GM12878 (cell line): ENCODE measurements around the gene PLEKHG4B. TPM values are rescaled to one million over a fixed set of nuclear protein-coding genes. Genes with fewer than 3 reads are reported as not detected.

Experiments
- ATAC-seq: fragments of 200-7000 bp; cut with Tn5 transposase; 3 replicates; pipeline ENCODE4 v1.9.1; 2020; ENCODE audit warnings: mild to moderate bottlenecking, moderate library complexity
- BruUV-seq: library from RNA; stranded (reverse); fragments of 400-500 nt; replicated peaks from 2 replicates; lab custom pipeline; 2021; lab: Mats Ljungman, UMichigan
- CTCF ChIA-PET: fragments of 300-600 bp; sonication (Branson Sonifier 250); formaldehyde crosslinking; extraction: SDS; loops from one replicate; lab custom pipeline; 2021; ENCODE audit warnings: inconsistent platforms; lab: Yijun Ruan, JAX
- POLR2A ChIA-PET: fragments of 350-600 bp; formaldehyde crosslinking; extraction: SDS; loops from one replicate; lab custom pipeline; 2021; ENCODE audit warnings: inconsistent platforms; lab: Charles Lee
- RAD21 ChIA-PET: fragments of 300-600 bp; sonication (Branson Sonifier 250); formaldehyde crosslinking; loops from one replicate; lab custom pipeline; 2023; ENCODE audit warnings: antibody characterized with exemption; ENCODE audit not compliant: unreplicated experiment; lab: Charles Lee
- SMC1A ChIA-PET: fragments of 300-600 bp; sonication (Branson Sonifier 250); formaldehyde crosslinking; loops from one replicate; lab custom pipeline; 2023; ENCODE audit not compliant: unreplicated experiment, uncharacterized antibody; lab: Charles Lee
- DNase-seq: peaks from one replicate; pipeline ENCODE4 v3.0.0-alpha.2; 2011; ENCODE audit warnings: low read depth, low spot score
- FAIRE-seq: peaks from 3 replicates; lab custom pipeline; 2011; peaks lifted over from hg19 to GRCh38; lab: Jason Lieb, UNC
- H2AFZ ChIP-seq: 2 replicates; pipeline ENCODE4 v1.6.0; 2011; ENCODE audit warnings: low read depth, low read length, control low read depth; ENCODE audit not compliant: control insufficient read depth
- H3K27ac ChIP-seq: 2 replicates; pipeline ENCODE4 v1.5.1; 2011; ENCODE audit warnings: control low read depth; ENCODE audit not compliant: control insufficient read depth, insufficient read depth
- H3K27me3 ChIP-seq, 2 experiments: replicated peaks in 1 of 2; 2 replicates each; pipeline versions ENCODE4 v1.6.0 to v1.6.1; 2011; ENCODE audit warnings: low read length in 1 of 2; ENCODE audit not compliant: control insufficient read depth in 2 of 2, insufficient read depth in 2 of 2
- H3K36me3 ChIP-seq, 2 experiments: 2 replicates each; pipeline ENCODE4 v1.5.1; 2011; ENCODE audit warnings: low read length in 1 of 2; ENCODE audit not compliant: control insufficient read depth in 2 of 2, insufficient read depth in 2 of 2
- H3K4me1 ChIP-seq: 2 replicates; pipeline ENCODE4 v1.6.1; 2011; ENCODE audit warnings: mild to moderate bottlenecking, low read length, moderate library complexity, mixed read lengths; ENCODE audit not compliant: control insufficient read depth, insufficient read depth
- H3K4me2 ChIP-seq: 2 replicates; pipeline ENCODE4 v1.6.0; 2011; ENCODE audit warnings: control low read depth; ENCODE audit not compliant: control insufficient read depth, insufficient read depth
- H3K4me3 ChIP-seq: fragments of 200-600 bp; sonication (generic); 2 replicates; pipeline ENCODE4 v1.5.1; 2016
- H3K79me2 ChIP-seq: 2 replicates; pipeline ENCODE4 v1.6.0; 2011; ENCODE audit warnings: low read length; ENCODE audit not compliant: control insufficient read depth, insufficient read depth
- H3K9ac ChIP-seq: 2 replicates; pipeline ENCODE4 v1.8.0; 2011; ENCODE audit warnings: low read length, control low read depth, mixed read lengths; ENCODE audit not compliant: control insufficient read depth, insufficient read depth
- H3K9me3 ChIP-seq: replicated peaks from 3 replicates; pipeline ENCODE4 v1.5.1; 2011; ENCODE audit warnings: mild to moderate bottlenecking, low read length; ENCODE audit not compliant: control insufficient read depth, insufficient read depth
- H4K20me1 ChIP-seq: 2 replicates; pipeline ENCODE4 v1.6.0; 2011; ENCODE audit not compliant: control insufficient read depth, insufficient read depth
- CBX5 ChIP-seq: sonication (generic); IDR thresholded peaks from 2 replicates; pipeline ENCODE4 v1.6.1; 2016; ENCODE audit warnings: low read depth, moderate library complexity, mild to moderate bottlenecking, inconsistent platforms
- CREB1 ChIP-seq: IDR thresholded peaks from 2 replicates; pipeline ENCODE4 v1.6.1; 2012; ENCODE audit warnings: low read depth, mild to moderate bottlenecking, inconsistent platforms
- EZH2 ChIP-seq: IDR thresholded peaks from 2 replicates; pipeline ENCODE4 v1.6.1; 2012; ENCODE audit warnings: low read depth, mild to moderate bottlenecking, control low read depth, inconsistent platforms, low read length, borderline replicate concordance; ENCODE audit not compliant: control insufficient read depth
- IKZF1 ChIP-seq: fragments of 450-650 bp; conservative IDR thresholded peaks from 2 replicates; pipeline ENCODE4 v1.6.1; 2017; ENCODE audit warnings: antibody characterized with exemption, mild to moderate bottlenecking
- KAT2A ChIP-seq: conservative IDR thresholded peaks from 2 replicates; pipeline ENCODE4 v1.6.1; 2011; ENCODE audit warnings: low read depth, low read length; ENCODE audit not compliant: control insufficient read depth
- NBN ChIP-seq: fragments of 450-650 bp; IDR thresholded peaks from 2 replicates; pipeline ENCODE4 v1.6.1; 2016
- NRF1 ChIP-seq: conservative IDR thresholded peaks from 2 replicates; pipeline ENCODE4 v1.6.1; 2011; ENCODE audit warnings: mild to moderate bottlenecking, low read depth, low read length, improper control_type of control experiment
- PKNOX1 ChIP-seq: fragments of 450-650 bp; IDR thresholded peaks from 2 replicates; pipeline ENCODE4 v1.6.1; 2016; ENCODE audit warnings: mild to moderate bottlenecking
- POLR2AphosphoS2 ChIP-seq: IDR thresholded peaks from 2 replicates; pipeline ENCODE4 v1.6.1; 2011; ENCODE audit warnings: low read depth, mild to moderate bottlenecking, low read length, improper control_type of control experiment, moderate library complexity
- RAD51 ChIP-seq: fragments of 450-650 bp; IDR thresholded peaks from 2 replicates; pipeline ENCODE4 v1.6.1; 2016; ENCODE audit warnings: moderate library complexity, mild to moderate bottlenecking, inconsistent platforms
- SMARCA5 ChIP-seq: fragments of 450-650 bp; IDR thresholded peaks from 2 replicates; pipeline ENCODE4 v1.6.1; 2017; ENCODE audit warnings: mild to moderate bottlenecking
- SP1 ChIP-seq: IDR thresholded peaks from one replicate; pipeline ENCODE4 v1.6.1; 2011; ENCODE audit warnings: low read depth, low read length
- ZBTB40 ChIP-seq: fragments of 450-650 bp; IDR thresholded peaks from 2 replicates; pipeline ENCODE4 v1.6.1; 2016; ENCODE audit warnings: mild to moderate bottlenecking, moderate library complexity, borderline replicate concordance
- whole genome bisulfite sequencing: methylation state at CpG from one replicate; pipeline ENCODE4 v1.1.6; 2016; ENCODE audit warnings: low lambda C conversion rate; ENCODE audit not compliant: insufficient replicate concordance, insufficient coverage; ENCODE audit errors: missing lambda C conversion rate; 5-methylcytosine and 5-hydroxymethylcytosine counted together
- in situ Hi-C: fragments of 300-500 bp; cut with MboI; formaldehyde crosslinking; loops from 9 replicates; pipeline ENCODE4 v1.14.3; 2018; ENCODE audit warnings: mixed read lengths
- intact Hi-C: fragments of 100-400 bp; cut with micrococcal nuclease; formaldehyde crosslinking; loops from one replicate; pipeline ENCODE4 v1.14.2; 2022; ENCODE audit not compliant: unreplicated experiment
- polyA plus RNA-seq, 11 experiments: library from polyadenylated mRNA; depleted of rRNA in 4 of 11; unstranded in 6 of 11; stranded (reverse) in 5 of 11; fragments of >200 nt; fragmentation: Nextera tagmentation in 4 of 11; fragmentation: Illumina TruSeq in 1 of 11; extraction: Ambion mirVana in 4 of 11; extraction: Trizol in 1 of 11; gene quantifications; 1 replicate in 1 of 11; 2 replicates in 10 of 11; pipeline versions ENCODE4 v1.2.1 to v1.2.3, GENCODE V29; 2011 to 2016; ENCODE audit warnings: inconsistent platforms in 2 of 11, missing spikeins in 2 of 11, low read depth in 1 of 11
- total RNA-seq, 4 experiments: library from RNA; depleted of rRNA in 3 of 4; stranded (reverse); fragments of >200 nt in 3 of 4; fragmentation: Illumina TruSeq in 1 of 4; extraction: Trizol in 1 of 4; gene quantifications; 2 replicates each; pipeline versions ENCODE4 v1.2.1 to v1.2.3, GENCODE V29; 2013 to 2021
- TF ChIP-seq, protein P1 (sequence below): IDR thresholded peaks from 2 replicates; pipeline ENCODE4 v1.6.1; 2011; ENCODE audit warnings: low read depth, mild to moderate bottlenecking, low read length, moderate library complexity, borderline replicate concordance; ENCODE audit errors: extremely low read depth

Gene PLEKHG4B
- total and polyA plus RNA-seq, 10 of the 15 experiments (the other 5 are each of a cell fraction or from before 2014, with no cell fraction given): under 0.01 to 0.05 (median 0.01) TPM; not detected in 6

GRCh38 chr5:169071-169727 lies 77.2 kb downstream of the PLEKHG4B start (continued):
- no peak for TF ChIP-seq PKNOX1
- TF ChIP-seq KAT2A: no peak
- TF ChIP-seq POLR2AphosphoS2: no peak
- no peak for TF ChIP-seq SP1
- no peak for TF ChIP-seq CREB1
- no peak for TF ChIP-seq NRF1
- TF ChIP-seq, protein P1, sequence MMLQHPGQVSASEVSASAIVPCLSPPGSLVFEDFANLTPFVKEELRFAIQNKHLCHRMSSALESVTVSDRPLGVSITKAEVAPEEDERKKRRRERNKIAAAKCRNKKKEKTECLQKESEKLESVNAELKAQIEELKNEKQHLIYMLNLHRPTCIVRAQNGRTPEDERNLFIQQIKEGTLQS: no peak
- TF ChIP-seq IKZF1: no peak
- no peak for TF ChIP-seq NBN
- TF ChIP-seq CBX5: no peak

DNA sequence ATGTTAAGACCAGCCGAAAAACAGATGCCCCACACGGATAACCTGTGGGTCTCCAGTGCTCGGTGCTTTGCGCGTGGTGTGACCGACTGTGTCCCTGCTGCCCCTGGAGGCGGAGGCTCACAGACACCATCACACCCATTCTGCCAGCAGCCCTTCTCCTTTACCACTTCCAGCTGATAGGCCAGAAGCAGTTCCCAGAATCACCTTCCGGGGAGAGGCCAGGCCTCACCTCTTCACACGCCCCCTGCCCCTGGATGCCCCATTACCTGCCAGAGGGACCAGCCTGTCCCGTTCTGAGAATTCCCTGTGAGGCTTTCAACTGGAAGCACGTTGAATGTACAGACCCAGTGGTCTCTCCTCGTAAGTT lies 77.7 kb downstream of the PLEKHG4B start:
- Histone ChIP-seq H3K27ac (no peak overlapping the region), H4K20me1 (no peaks in the 10 kb centered on the region), H3K4me1 (no peaks in the 10 kb centered on the region), H3K27me3 (peaks cover 0 to 3% of the 10 kb centered on the region in 2 experiments; a peak in 2 of 4 replicates), H3K79me2 (no peaks in the 10 kb centered on the region), H3K9me3 (no peaks in the 10 kb centered on the region), H3K9ac (no peak overlapping the region), H3K36me3 (no peaks in the 10 kb centered on the region), H3K4me2 (no peak overlapping the region), H3K4me3 (no peak overlapping the region), H2AFZ (no peak overlapping the region)
- ChIA-PET POLR2A (no interaction called here), SMC1A (no interaction called here), CTCF (no interaction called here), RAD21 (no interaction called here)
- intact Hi-C loops: no loop called here
- TF ChIP-seq ZBTB40 (no peak), SMARCA5 (no peak), RAD51 (no peak), EZH2 (no peak)
- no TSS peak for BruUV-seq
- no peak for DNase-seq
- 46% methylated on average over 12 of the region's 12 CpGs for WGBS
- no peak for FAIRE-seq
- no peak for ATAC-seq
- in situ Hi-C loops: no loop called here
